HepG2 (cell line): ENCODE results near the gene CA10.

Experiments used
- CREM ChIP-seq, 2 experiments: sonication (generic) in 1 of 2; formaldehyde crosslinking in 1 of 2; IDR thresholded peaks; 2 replicates each; pipeline versions ENCODE4 v1.4.0 to v1.6.1; 2016 to 2020; ENCODE audit warnings: antibody characterized with exemption in 1 of 2, mild to moderate bottlenecking in 1 of 2, missing genetic modification reagents in 1 of 2
- RNF2 ChIP-seq: fragments of 450-650 bp; conservative IDR thresholded peaks from 2 replicates; pipeline ENCODE4 v1.6.1; 2016; ENCODE audit warnings: low read depth
- SUZ12 ChIP-seq: fragments of 150-350 bp; IDR thresholded peaks from 2 replicates; pipeline ENCODE4 v1.6.1; 2014; ENCODE audit warnings: low read depth, low read length
- ZNF570 ChIP-seq: sonication (generic); formaldehyde crosslinking; IDR thresholded peaks from 2 replicates; pipeline ENCODE4 v1.4.0; 2020; ENCODE audit warnings: mild to moderate bottlenecking, missing genetic modification reagents, borderline replicate concordance
- TF ChIP-seq, protein P1 (sequence below): sonication (generic); formaldehyde crosslinking; IDR thresholded peaks from 2 replicates; pipeline ENCODE4 v1.8.1; 2023; ENCODE audit warnings: mild to moderate bottlenecking, missing genetic modification reagents

DNA sequence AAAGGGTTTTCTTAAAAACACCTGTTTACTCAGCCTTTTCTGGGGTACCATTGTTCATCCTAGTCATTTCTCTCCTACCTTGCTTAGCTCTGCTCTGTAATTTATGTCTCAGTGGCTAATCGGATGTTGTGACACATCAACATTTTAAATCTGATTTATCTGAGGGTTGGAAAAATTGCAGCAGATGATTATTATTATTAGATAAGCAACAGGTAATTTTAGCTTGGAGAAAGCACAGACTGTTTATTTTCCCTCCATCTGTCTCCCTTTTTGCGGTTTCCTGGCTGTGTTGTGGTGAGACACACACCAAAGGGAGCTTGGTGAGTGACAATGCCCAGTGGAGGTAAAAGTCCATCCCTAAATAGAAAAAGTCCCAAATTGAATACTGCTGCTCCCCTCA lies 508.3 kb downstream of the CA10 start:
- TF ChIP-seq CREM (IDR thresholded peaks at IDR 0.05) = no peak
- TF ChIP-seq CREM (CRISPR knock-in tag; IDR thresholded peaks at IDR 0.05) = no peak
- no peak for TF ChIP-seq RNF2
- TF ChIP-seq, protein P1, sequence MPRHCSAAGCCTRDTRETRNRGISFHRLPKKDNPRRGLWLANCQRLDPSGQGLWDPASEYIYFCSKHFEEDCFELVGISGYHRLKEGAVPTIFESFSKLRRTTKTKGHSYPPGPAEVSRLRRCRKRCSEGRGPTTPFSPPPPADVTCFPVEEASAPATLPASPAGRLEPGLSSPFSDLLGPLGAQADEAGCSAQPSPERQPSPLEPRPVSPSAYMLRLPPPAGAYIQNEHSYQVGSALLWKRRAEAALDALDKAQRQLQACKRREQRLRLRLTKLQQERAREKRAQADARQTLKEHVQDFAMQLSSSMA (CRISPR knock-in tag) = no peak
- no peak for TF ChIP-seq SUZ12
- TF ChIP-seq ZNF570 (CRISPR knock-in tag) = no peak
